Hypothalamus (tissue), 51 donors: ENCODE measurements around the gene SLC13A4.

Experiments
- DNase-seq, 51 donors: peaks; one replicate each; lab custom pipeline; 2025; lab: John Stamatoyannopoulos, UW

The SLC13A4 gene

GRCh38 chr7:135721198-135721820 lies 6.7 kb downstream of the SLC13A4 start:
- DNase-seq, result no peak

- no peak for DNase-seq
Measured at GRCh38 chr7:135719688-135720087, 8.3 kb downstream of the SLC13A4 start.

- DNase-seq, result peak in 1 of 51 donors; percentile 5
Measured at GRCh38 chr7:135718794-135719437, 9.1 kb downstream of the SLC13A4 start.

GRCh38 chr7:135718219-135718618 lies 9.8 kb downstream of the SLC13A4 start:
- DNase-seq, result no peak

GRCh38 chr7:135717693-135718092 lies 10.3 kb downstream of the SLC13A4 start:
- no peak for DNase-seq

- DNase-seq, result peak in 1 of 51 donors; percentile 3
Measured at GRCh38 chr7:135716677-135717238, 11.2 kb downstream of the SLC13A4 start.

GRCh38 chr7:135715673-135716072 lies 12.3 kb downstream of the SLC13A4 start:
- DNase-seq, result no peak

- DNase-seq, result no peak
Measured at GRCh38 chr7:135715055-135715522, 12.9 kb downstream of the SLC13A4 start.

- DNase-seq, result no peak
Measured at GRCh38 chr7:135714534-135715009, 13.4 kb downstream of the SLC13A4 start.

- DNase-seq, result no peak
Measured at GRCh38 chr7:135713836-135714470, 14.0 kb downstream of the SLC13A4 start.

GRCh38 chr7:135712796-135713195 lies 15.2 kb downstream of the SLC13A4 start:
- DNase-seq, result no peak

- no peak for DNase-seq
Measured at GRCh38 chr7:135712182-135712782, 15.7 kb downstream of the SLC13A4 start.

- DNase-seq, result no peak
Measured at GRCh38 chr7:135711139-135711469, 16.9 kb downstream of the SLC13A4 start.

GRCh38 chr7:135710417-135711138 lies 17.4 kb downstream of the SLC13A4 start:
- no peak for DNase-seq

- no peak for DNase-seq
Measured at GRCh38 chr7:135709508-135709907, 18.5 kb downstream of the SLC13A4 start.

- no peak for DNase-seq
Measured at GRCh38 chr7:135708041-135708440, 19.9 kb downstream of the SLC13A4 start.

- no peak for DNase-seq
Measured at GRCh38 chr7:135707570-135707966, 20.4 kb downstream of the SLC13A4 start.

- no peak for DNase-seq
Measured at GRCh38 chr7:135706858-135707569, 21.0 kb downstream of the SLC13A4 start.

GRCh38 chr7:135706038-135706742 lies 21.8 kb downstream of the SLC13A4 start:
- no peak for DNase-seq
